Cardiac muscle cell (in vitro differentiated cells and primary cell): ENCODE measurements around the gene SPATA2. TPM values are rescaled to one million over a fixed set of nuclear protein-coding genes. Genes with fewer than 3 reads are reported as not detected.

Source experiments
- DNase-seq, 2 donors: peaks; one replicate each; pipeline versions ENCODE4 v3.0.0 to v3.0.0-alpha.2; 2010 to 2017; ENCODE audit warnings: low read depth in 1 of 2, low spot score in 1 of 2
- H3K27ac ChIP-seq: fragments of 200-600 bp; sonication (generic); 2 replicates; pipeline ENCODE4 v1.5.1; 2016
- H3K27me3 ChIP-seq: fragments of 200-600 bp; sonication (generic); 2 replicates; pipeline ENCODE4 v1.6.0; 2016; ENCODE audit warnings: control low read depth
- H3K36me3 ChIP-seq: fragments of 200-600 bp; sonication (generic); 2 replicates; pipeline ENCODE4 v1.5.1; 2016; ENCODE audit warnings: control low read depth
- H3K4me1 ChIP-seq: fragments of 200-600 bp; sonication (generic); 2 replicates; pipeline ENCODE4 v1.8.1; 2017; ENCODE audit warnings: low read depth, mild to moderate bottlenecking, mixed run types
- H3K4me3 ChIP-seq: fragments of 200-600 bp; sonication (generic); 2 replicates; pipeline ENCODE4 v1.5.1; 2016; ENCODE audit warnings: mild to moderate bottlenecking
- H3K9me3 ChIP-seq: fragments of 200-600 bp; sonication (generic); 2 replicates; pipeline ENCODE4 v1.5.1; 2017; ENCODE audit warnings: low read depth, mild to moderate bottlenecking, control low read depth
- polyA plus RNA-seq: library from polyadenylated mRNA; unstranded; fragments of >200 nt; fragmentation: Nextera tagmentation; extraction: Ambion mirVana; gene quantifications from 2 replicates; pipeline ENCODE4 v1.2.1, GENCODE V29; 2016
- total RNA-seq: library from RNA; depleted of rRNA; stranded (reverse); fragments of >200 nt; gene quantifications from 2 replicates; pipeline ENCODE4 v1.2.3, GENCODE V29; 2016
- TF ChIP-seq, protein P1 (sequence below): IDR thresholded peaks from 2 replicates; pipeline ENCODE4 v1.5.1; 2012; ENCODE audit warnings: low read depth, mild to moderate bottlenecking, low read length

Gene SPATA2
- total and polyA plus RNA-seq, 2 experiments from 2014 or later, result 6.0 to 9.4 TPM

DNA sequence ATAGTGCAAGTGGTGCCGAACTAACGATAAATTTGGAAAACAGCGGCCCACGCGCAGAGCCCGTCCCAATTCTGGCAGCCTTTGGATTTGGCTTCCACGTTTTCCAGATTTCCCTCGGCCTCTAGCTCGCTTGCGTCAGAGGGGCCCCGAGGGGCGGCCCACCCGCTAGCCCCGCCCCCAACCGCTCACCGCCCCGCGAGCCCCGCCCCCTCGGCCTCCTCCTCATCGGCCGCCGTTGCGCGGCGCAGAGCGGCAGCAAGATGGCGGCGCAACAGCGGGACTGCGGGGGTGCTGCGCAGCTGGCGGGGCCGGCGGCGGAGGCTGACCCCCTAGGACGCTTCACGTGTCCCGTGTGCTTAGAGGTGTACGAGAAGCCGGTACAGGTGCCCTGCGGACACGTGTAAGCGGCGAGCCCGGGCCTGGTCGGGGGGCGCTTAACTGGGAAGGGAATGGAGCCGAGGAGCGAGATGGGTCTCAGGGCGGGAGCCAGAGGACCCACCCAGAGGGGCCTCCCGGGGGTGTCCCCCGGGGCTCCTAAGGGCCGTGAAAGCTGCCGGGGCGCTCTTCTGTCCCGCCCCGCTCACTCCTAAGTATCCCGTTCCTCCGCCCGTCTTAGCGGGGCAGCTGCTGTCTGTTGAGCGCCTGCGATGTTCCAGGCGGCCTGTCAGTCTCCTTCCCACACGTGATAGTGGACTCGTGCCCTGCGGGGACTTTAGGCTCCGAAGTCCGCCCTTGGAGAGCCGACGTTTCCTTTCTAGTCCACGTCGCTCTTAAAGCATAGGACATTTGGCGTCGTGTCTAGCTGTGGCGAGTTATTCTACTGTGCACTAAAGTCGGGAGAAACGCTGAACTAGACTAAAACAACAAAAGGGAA, 21.1 kb upstream of the SPATA2 start, which contains the start of gene RNF114:
TSS of gene RNF114 (plus strand) at position 245 of the 874 bp plus-strand sequence. CDS start at position 261, 16 bp downstream.
- TF ChIP-seq, protein P1, sequence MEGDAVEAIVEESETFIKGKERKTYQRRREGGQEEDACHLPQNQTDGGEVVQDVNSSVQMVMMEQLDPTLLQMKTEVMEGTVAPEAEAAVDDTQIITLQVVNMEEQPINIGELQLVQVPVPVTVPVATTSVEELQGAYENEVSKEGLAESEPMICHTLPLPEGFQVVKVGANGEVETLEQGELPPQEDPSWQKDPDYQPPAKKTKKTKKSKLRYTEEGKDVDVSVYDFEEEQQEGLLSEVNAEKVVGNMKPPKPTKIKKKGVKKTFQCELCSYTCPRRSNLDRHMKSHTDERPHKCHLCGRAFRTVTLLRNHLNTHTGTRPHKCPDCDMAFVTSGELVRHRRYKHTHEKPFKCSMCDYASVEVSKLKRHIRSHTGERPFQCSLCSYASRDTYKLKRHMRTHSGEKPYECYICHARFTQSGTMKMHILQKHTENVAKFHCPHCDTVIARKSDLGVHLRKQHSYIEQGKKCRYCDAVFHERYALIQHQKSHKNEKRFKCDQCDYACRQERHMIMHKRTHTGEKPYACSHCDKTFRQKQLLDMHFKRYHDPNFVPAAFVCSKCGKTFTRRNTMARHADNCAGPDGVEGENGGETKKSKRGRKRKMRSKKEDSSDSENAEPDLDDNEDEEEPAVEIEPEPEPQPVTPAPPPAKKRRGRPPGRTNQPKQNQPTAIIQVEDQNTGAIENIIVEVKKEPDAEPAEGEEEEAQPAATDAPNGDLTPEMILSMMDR, result no peak

DNA sequence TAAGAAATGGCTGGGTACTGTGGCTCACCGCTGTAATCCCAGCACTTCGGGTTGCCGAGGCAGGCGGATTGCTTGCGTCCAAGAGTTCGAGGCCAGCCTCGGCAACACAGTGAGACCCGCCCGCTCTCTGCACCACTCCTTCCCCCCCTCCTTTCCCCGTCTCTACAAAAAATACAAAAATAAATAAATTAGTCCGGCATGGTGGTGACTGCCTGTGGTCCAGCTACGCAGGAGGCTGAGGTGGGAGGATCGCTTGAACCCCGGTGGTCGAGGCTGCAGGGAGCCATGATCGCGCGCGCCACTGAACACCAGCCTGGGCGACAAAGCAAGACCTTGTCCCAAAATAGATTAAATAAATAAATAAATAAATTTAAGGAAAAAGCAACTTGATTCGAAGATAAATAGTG, 20.4 kb upstream of the SPATA2 start:
- H3K9me3 ChIP-seq, result no peaks in the 10 kb centered on the region
- no peak for DNase-seq
- no peaks in the 10 kb centered on the region for H3K36me3 ChIP-seq
- no peak overlapping the region for H3K27ac ChIP-seq
- no peaks in the 10 kb centered on the region for H3K27me3 ChIP-seq
- peak overlapping the region; percentile 98 for H3K4me3 ChIP-seq
- peaks cover 18% of the 10 kb centered on the region for H3K4me1 ChIP-seq
- TF ChIP-seq, protein P1, result no peak

More for the DNA sequence above, 21.1 kb upstream of the SPATA2 start, which contains the start of gene RNF114:
- Histone ChIP-seq H3K4me3 (peak within 1 kb of the TSS; percentile 98), H3K4me1 (peaks cover 18% of the 10 kb centered on the region), H3K27ac (peak within 1 kb of the TSS; percentile 76), H3K36me3 (peaks cover 2% of the 10 kb centered on the region), H3K9me3 (no peaks in the 10 kb centered on the region), H3K27me3 (no peaks in the 10 kb centered on the region)
- DNase-seq, result peak; percentile 94 to 95

GRCh38 chr20:49929142-49929494, 13.8 kb upstream of the SPATA2 start:
- TF ChIP-seq, protein P1, result no peak
- H3K27ac ChIP-seq, result no peak overlapping the region
- H3K4me3 ChIP-seq, result no peak overlapping the region
- H3K27me3 ChIP-seq, result no peaks in the 10 kb centered on the region
- no peaks in the 10 kb centered on the region for H3K36me3 ChIP-seq
- no peak for DNase-seq
- H3K9me3 ChIP-seq, result no peaks in the 10 kb centered on the region
- no peaks in the 10 kb centered on the region for H3K4me1 ChIP-seq

- TF ChIP-seq, protein P1, result peak; percentile 91
- no peak overlapping the region for H3K27ac ChIP-seq
- H3K4me1 ChIP-seq, result no peaks in the 10 kb centered on the region
- H3K27me3 ChIP-seq, result no peaks in the 10 kb centered on the region
- DNase-seq, result peak; percentile 88 to 91
- H3K9me3 ChIP-seq, result no peaks in the 10 kb centered on the region
- H3K36me3 ChIP-seq, result no peaks in the 10 kb centered on the region
- H3K4me3 ChIP-seq, result no peak overlapping the region
Measured at GRCh38 chr20:49928411-49929141, 13.2 kb upstream of the SPATA2 start.

DNA sequence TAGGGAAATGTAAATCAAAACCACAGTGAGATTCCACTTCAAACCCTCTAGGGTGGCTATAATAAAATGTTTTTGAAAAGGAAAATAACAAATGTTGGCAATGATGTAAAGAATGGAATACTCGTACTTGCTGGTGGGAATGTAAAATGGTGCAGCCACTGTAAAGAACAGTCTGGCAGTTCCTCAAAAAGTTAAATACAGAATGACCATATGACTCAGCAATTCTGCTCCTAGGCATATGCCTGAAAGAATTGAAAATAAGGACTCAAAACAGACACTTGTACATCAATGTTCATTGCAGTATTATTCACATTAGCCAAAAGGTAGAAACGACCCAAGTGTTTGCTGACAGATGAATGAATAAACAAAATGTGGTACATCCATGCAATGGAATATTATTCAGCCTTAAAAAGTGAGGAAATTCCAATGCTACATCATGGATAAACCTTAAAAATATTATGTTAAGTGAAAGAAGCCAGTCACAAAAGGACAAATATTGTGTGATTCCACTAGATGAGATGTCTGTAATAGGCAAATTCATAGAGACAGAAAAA, 10.6 kb upstream of the SPATA2 start:
- Histone ChIP-seq H3K4me1 (no peaks in the 10 kb centered on the region), H3K36me3 (no peaks in the 10 kb centered on the region), H3K27ac (no peak overlapping the region), H3K4me3 (no peak overlapping the region), H3K27me3 (no peaks in the 10 kb centered on the region), H3K9me3 (no peaks in the 10 kb centered on the region)
- TF ChIP-seq, protein P1, result no peak
- DNase-seq, result no peak
